Loucy (cell line): ENCODE results near the gene BET1.

Source experiments
- CTCF ChIP-seq: fragments of 200-600 bp; sonication (generic); conservative IDR thresholded peaks from 2 replicates; pipeline ENCODE4 v1.5.1; 2014; ENCODE audit warnings: mild to moderate bottlenecking, antibody characterized with exemption, low read length
- EZH2phosphoT487 ChIP-seq: fragments of 200-600 bp; IDR thresholded peaks from 2 replicates; pipeline ENCODE4 v1.6.1; 2018; ENCODE audit warnings: antibody characterized with exemption, mild to moderate bottlenecking, moderate library complexity, borderline replicate concordance

DNA sequence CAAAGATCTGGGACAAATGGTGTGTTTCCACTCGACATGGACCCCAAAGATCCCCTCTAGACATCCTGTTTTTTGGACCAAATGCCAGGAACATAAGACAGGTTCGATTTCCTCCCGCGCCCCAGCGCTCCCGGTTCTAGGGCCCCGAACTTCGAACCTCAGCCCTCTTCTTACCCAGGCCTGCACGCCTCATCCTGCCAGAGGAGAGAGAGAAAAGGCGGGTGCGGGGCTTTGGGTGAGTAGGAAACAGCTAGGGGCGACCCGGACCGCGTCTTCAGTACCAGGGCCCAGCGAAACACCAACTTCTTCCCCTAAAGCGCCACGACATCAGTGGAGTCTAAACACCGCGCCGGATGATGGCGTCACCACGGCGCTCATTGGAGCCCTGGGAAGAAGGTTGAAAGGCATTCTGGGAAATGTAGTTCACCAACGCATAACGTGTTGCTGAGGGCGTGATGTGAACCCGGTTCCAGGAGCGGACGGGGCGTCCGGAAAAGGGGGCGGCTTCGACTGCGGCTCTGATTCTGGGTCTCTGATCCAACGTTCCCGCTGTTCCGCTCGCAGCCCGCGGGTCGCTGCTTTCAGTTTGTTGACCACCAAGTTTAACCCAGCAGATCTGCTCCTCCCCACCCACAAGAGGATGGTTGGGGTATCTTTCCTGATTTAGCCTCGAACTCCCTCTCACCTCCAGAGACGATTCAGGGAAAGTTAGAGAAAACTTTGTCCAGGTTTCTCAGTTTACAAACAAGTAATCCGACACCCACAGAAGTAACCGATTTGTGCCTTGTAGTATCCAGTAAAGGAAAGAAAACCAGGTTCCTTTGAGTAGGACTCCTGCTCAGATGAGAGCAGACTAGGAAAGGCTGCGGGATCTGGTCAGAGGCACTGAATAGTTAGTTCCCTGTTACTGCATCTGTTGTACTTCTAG, at the start of gene BET1:
- TF ChIP-seq CTCF (no peak), EZH2phosphoT487 (no peak)
